ENCODE data around the gene UHRF2. TPM values are rescaled to one million over a fixed set of nuclear protein-coding genes. Genes with fewer than 3 reads are reported as not detected.
"Not testable (repeated sequence)": the region's sequence is repeated elsewhere in the genome, so short reads cannot be mapped to it uniquely, and the experiment has no call there.

UHRF2 gene
- 50.8 TPM for polyA plus RNA-seq (2012; ENCODE audit: missing spikeins)

- TF ChIP-seq TAF1 (IDR thresholded peaks at IDR 0.05; ENCODE audit: borderline replicate concordance, low read depth, low read length) (peak; percentile 72; the same call in 1 of the 2 replicates), POLR2A (IDR thresholded peaks at IDR 0.05; ENCODE audit: low read depth, low read length) (peak; percentile 94), POLR2AphosphoS5 (IDR thresholded peaks at IDR 0.05; ENCODE audit: low read depth, low read length) (peak; percentile 88)
- DNase-seq (ENCODE audit: insufficient read length): peak; percentile 82
- peak; percentile 95 for FAIRE-seq
Measured at GRCh38 chr9:6412487-6413364, at the start of gene UHRF2. UHRF2 (plus strand) TSS chr9:6413199; CDS start chr9:6413491, 292 bp downstream.

GRCh38 chr9:6367128-6367890 lies 45.7 kb upstream of the UHRF2 start:
- no peak for TF ChIP-seq TAF1 (IDR thresholded peaks at IDR 0.05; ENCODE audit: borderline replicate concordance, low read depth, low read length)
- no peak for TF ChIP-seq POLR2AphosphoS5 (IDR thresholded peaks at IDR 0.05; ENCODE audit: low read depth, low read length)
- TF ChIP-seq POLR2A (IDR thresholded peaks at IDR 0.05; ENCODE audit: low read depth, low read length): no peak
- DNase-seq (ENCODE audit: insufficient read length) (no peak), FAIRE-seq (no peak)

GRCh38 chr9:6368831-6369230 lies 44.2 kb upstream of the UHRF2 start:
- TF ChIP-seq POLR2AphosphoS5 (IDR thresholded peaks at IDR 0.05; ENCODE audit: low read depth, low read length) (no peak), TAF1 (IDR thresholded peaks at IDR 0.05; ENCODE audit: borderline replicate concordance, low read depth, low read length) (no peak), POLR2A (IDR thresholded peaks at IDR 0.05; ENCODE audit: low read depth, low read length) (no peak)
- FAIRE-seq: no peak

GRCh38 chr9:6381477-6382012 lies 31.5 kb upstream of the UHRF2 start:
- not testable (repeated sequence) for DNase-seq (ENCODE audit: insufficient read length); FAIRE-seq

More at GRCh38 chr9:6368831-6369230, 44.2 kb upstream of the UHRF2 start:
- no peak for DNase-seq (ENCODE audit: insufficient read length)

- TF ChIP-seq POLR2AphosphoS5 (IDR thresholded peaks at IDR 0.05; ENCODE audit: low read depth, low read length) (no peak), TAF1 (IDR thresholded peaks at IDR 0.05; ENCODE audit: borderline replicate concordance, low read depth, low read length) (no peak), POLR2A (IDR thresholded peaks at IDR 0.05; ENCODE audit: low read depth, low read length) (no peak)
- DNase-seq (ENCODE audit: insufficient read length) (no peak), FAIRE-seq (no peak)
Measured at GRCh38 chr9:6382681-6383080, 30.3 kb upstream of the UHRF2 start.

- no peak for FAIRE-seq
- no peak for DNase-seq (ENCODE audit: insufficient read length)
- TF ChIP-seq POLR2AphosphoS5 (IDR thresholded peaks at IDR 0.05; ENCODE audit: low read depth, low read length) (no peak), TAF1 (IDR thresholded peaks at IDR 0.05; ENCODE audit: borderline replicate concordance, low read depth, low read length) (no peak), POLR2A (IDR thresholded peaks at IDR 0.05; ENCODE audit: low read depth, low read length) (no peak)
Measured at GRCh38 chr9:6383551-6384225, 29.3 kb upstream of the UHRF2 start.

- TF ChIP-seq POLR2AphosphoS5 (IDR thresholded peaks at IDR 0.05; ENCODE audit: low read depth, low read length) (no peak), TAF1 (IDR thresholded peaks at IDR 0.05; ENCODE audit: borderline replicate concordance, low read depth, low read length) (no peak), POLR2A (IDR thresholded peaks at IDR 0.05; ENCODE audit: low read depth, low read length) (no peak)
- no peak for FAIRE-seq
- no peak for DNase-seq (ENCODE audit: insufficient read length)
Measured at GRCh38 chr9:6384732-6385131, 28.3 kb upstream of the UHRF2 start.

- no peak for FAIRE-seq
- DNase-seq (ENCODE audit: insufficient read length): no peak
- no peak for TF ChIP-seq POLR2A (IDR thresholded peaks at IDR 0.05; ENCODE audit: low read depth, low read length)
- no peak for TF ChIP-seq POLR2AphosphoS5 (IDR thresholded peaks at IDR 0.05; ENCODE audit: low read depth, low read length)
- TF ChIP-seq TAF1 (IDR thresholded peaks at IDR 0.05; ENCODE audit: borderline replicate concordance, low read depth, low read length): no peak
Measured at GRCh38 chr9:6399071-6399470, 13.9 kb upstream of the UHRF2 start.

- DNase-seq (ENCODE audit: insufficient read length) (no peak), FAIRE-seq (no peak)
- TF ChIP-seq TAF1 (IDR thresholded peaks at IDR 0.05; ENCODE audit: borderline replicate concordance, low read depth, low read length) (no peak), POLR2A (IDR thresholded peaks at IDR 0.05; ENCODE audit: low read depth, low read length) (no peak), POLR2AphosphoS5 (IDR thresholded peaks at IDR 0.05; ENCODE audit: low read depth, low read length) (no peak)
Measured at GRCh38 chr9:6405371-6405770, 7.6 kb upstream of the UHRF2 start.

GRCh38 chr9:6407778-6408177 lies 5.2 kb upstream of the UHRF2 start:
- no peak for TF ChIP-seq POLR2A (IDR thresholded peaks at IDR 0.05; ENCODE audit: low read depth, low read length)
- TF ChIP-seq TAF1 (IDR thresholded peaks at IDR 0.05; ENCODE audit: borderline replicate concordance, low read depth, low read length): no peak
- TF ChIP-seq POLR2AphosphoS5 (IDR thresholded peaks at IDR 0.05; ENCODE audit: low read depth, low read length): no peak
- DNase-seq (ENCODE audit: insufficient read length) (no peak), FAIRE-seq (no peak)

GRCh38 chr9:6408320-6408719 lies 4.7 kb upstream of the UHRF2 start:
- DNase-seq (ENCODE audit: insufficient read length) (no peak), FAIRE-seq (no peak)
- TF ChIP-seq POLR2A (IDR thresholded peaks at IDR 0.05; ENCODE audit: low read depth, low read length) (no peak), TAF1 (IDR thresholded peaks at IDR 0.05; ENCODE audit: borderline replicate concordance, low read depth, low read length) (no peak), POLR2AphosphoS5 (IDR thresholded peaks at IDR 0.05; ENCODE audit: low read depth, low read length) (no peak)

Measured in GM12892 (cell line).